Spleen (tissue), 11 donors: ENCODE data around the gene CACNA1D. TPM values are rescaled to one million over a fixed set of nuclear protein-coding genes. Genes with fewer than 3 reads are reported as not detected.

Experiments
- DNase-seq: peaks from one replicate; pipeline ENCODE4 v3.0.0-alpha.2; 2020
- H3K27ac ChIP-seq, 8 donors: fragments of 200-600 bp; sonication (generic) in 7 of 8; 1 replicate in 4 of 8; 2 replicates in 4 of 8; pipeline versions ENCODE4 v1.5.0 to v1.8.0; 2016 to 2021; ENCODE audit warnings: inconsistent platforms in 4 of 8, mild to moderate bottlenecking in 4 of 8, moderate library complexity in 1 of 8
- H3K27me3 ChIP-seq, 7 donors: fragments of 200-600 bp; sonication (generic) in 6 of 7; replicated peaks in 1 of 7; 1 replicate in 4 of 7; 2 replicates in 3 of 7; pipeline versions ENCODE4 v1.5.0 to v1.8.0; 2016 to 2021; ENCODE audit warnings: inconsistent platforms in 3 of 7, mild to moderate bottlenecking in 1 of 7
- H3K36me3 ChIP-seq, 6 donors: fragments of 200-600 bp; sonication (generic) in 5 of 6; 1 replicate in 4 of 6; 2 replicates in 2 of 6; pipeline versions ENCODE4 v1.5.0 to v1.8.0; 2016 to 2021; ENCODE audit warnings: inconsistent platforms in 2 of 6
- H3K4me1 ChIP-seq, 6 donors: fragments of 200-600 bp; sonication (generic) in 5 of 6; 1 replicate in 3 of 6; 2 replicates in 3 of 6; pipeline versions ENCODE4 v1.5.0 to v1.8.0; 2016 to 2021; ENCODE audit warnings: inconsistent platforms in 3 of 6
- H3K4me3 ChIP-seq, 8 donors: fragments of 200-600 bp; sonication (generic) in 7 of 8; 1 replicate in 4 of 8; 2 replicates in 4 of 8; pipeline versions ENCODE4 v1.5.0 to v1.8.0; 2016 to 2021; ENCODE audit warnings: inconsistent platforms in 4 of 8, mild to moderate bottlenecking in 4 of 8, moderate library complexity in 2 of 8
- H3K9me3 ChIP-seq, 8 donors: fragments of 200-600 bp; sonication (generic) in 7 of 8; 1 replicate in 4 of 8; 2 replicates in 4 of 8; pipeline versions ENCODE4 v1.5.0 to v1.8.0; 2016 to 2021; ENCODE audit warnings: inconsistent platforms in 4 of 8
- POLR2A ChIP-seq, 3 donors: fragments of 450-650 bp; IDR thresholded peaks; one replicate each; pipeline ENCODE4 v1.5.1; 2017; ENCODE audit warnings: antibody characterized with exemption in 3 of 3, mild to moderate bottlenecking in 1 of 3
- POLR2AphosphoS5 ChIP-seq, 3 donors: sonication (generic); formaldehyde crosslinking; IDR thresholded peaks; one replicate each; pipeline ENCODE4 v1.5.1; 2017; ENCODE audit warnings: antibody characterized with exemption in 3 of 3
- WGBS, 5 donors: extraction: QIAGEN DNeasy Blood & Tissue Kit in 3 of 5; methylation state at CpG; one replicate each; pipeline versions ENCODE4 v1.1.5 to v1.1.7; 2013 to 2018; 5-methylcytosine and 5-hydroxymethylcytosine counted together
- intact Hi-C: fragments of 100-400 bp; cut with DNase I; formaldehyde crosslinking; loops from one replicate; pipeline ENCODE4 v1.15.0; 2023; ENCODE audit warnings: low total_unique reads
- polyA plus RNA-seq, 3 donors: library from polyadenylated mRNA; stranded (reverse); fragments of 200-250 nt; gene quantifications; one replicate each; pipeline ENCODE4 v1.2.1, GENCODE V29; 2013
- total RNA-seq, 7 donors: library from RNA; depleted of rRNA in 3 of 7; stranded (reverse); fragments of >200 nt in 3 of 7; fragmentation: NEBNext Ultra II Directional in 4 of 7; extraction: Animal tissue kit (Norgen Biotek cat#: 25700) in 4 of 7; gene quantifications; one replicate each; pipeline versions ENCODE4 v1.1.0 to v1.2.1, GENCODE V29; 2016 to 2021
- TF ChIP-seq, protein P1 (sequence below), 11 experiments: fragments of 200-600 bp in 7 of 11; fragments of 450-650 bp in 4 of 11; sonication (generic) in 4 of 11; IDR thresholded peaks in 8 of 11; conservative IDR thresholded peaks in 3 of 11; 1 replicate in 7 of 11; 2 replicates in 4 of 11; pipeline versions ENCODE4 v1.4.0 to v1.8.0; 2016 to 2021; ENCODE audit warnings: antibody characterized with exemption in 11 of 11, inconsistent platforms in 4 of 11, mild to moderate bottlenecking in 1 of 11
- donor health status: healthy with polysubstance abuse.
- donor health status: DM: no; HTN: no; CAD: no; lungs with moderate emphysema.
- donor health status: DM: no; HTN: no; CAD: no.
- donor health status: Bipolar disorder and iron deficiency.
- donor health status: healthy.
- donor health status: DM: no; HTN: no; CAD: no.
- donor health status: DM: yes; HTN: yes; CAD: no.

Gene CACNA1D
- total and polyA plus RNA-seq, 10 donors: 0.55 to 89.3 (median 19.1) TPM

DNA sequence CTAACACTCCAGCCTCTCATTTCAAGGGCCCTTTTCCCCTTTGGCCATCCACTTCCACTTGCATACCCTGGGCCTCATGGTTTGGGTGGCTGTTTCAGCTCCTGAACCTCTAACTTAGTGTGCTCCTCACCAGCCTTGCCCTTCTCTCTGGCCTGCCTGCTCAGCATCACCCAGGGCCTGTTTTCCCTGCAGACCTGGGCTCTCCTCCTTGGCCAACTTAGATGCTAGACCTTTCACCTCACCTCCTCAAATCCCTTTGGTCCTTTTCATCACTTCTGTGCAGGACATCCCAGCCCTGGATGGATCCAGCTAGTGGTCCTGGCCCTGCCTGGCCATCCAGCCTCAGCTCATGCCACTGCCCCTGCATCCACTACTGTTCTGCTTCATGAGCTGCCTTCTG is 95.4 kb downstream of the CACNA1D start:
- intact Hi-C loops: no loop called here
- H3K4me3 ChIP-seq: no peak overlapping the region
- no peaks in the 10 kb centered on the region for H3K36me3 ChIP-seq
- no peaks in the 10 kb centered on the region for H3K27me3 ChIP-seq
- no peak for DNase-seq
- no peaks in the 10 kb centered on the region for H3K9me3 ChIP-seq
- TF ChIP-seq POLR2A (IDR thresholded peaks at IDR 0.05) (no peak), POLR2AphosphoS5 (IDR thresholded peaks at IDR 0.05) (no peak)
- TF ChIP-seq, protein P1, sequence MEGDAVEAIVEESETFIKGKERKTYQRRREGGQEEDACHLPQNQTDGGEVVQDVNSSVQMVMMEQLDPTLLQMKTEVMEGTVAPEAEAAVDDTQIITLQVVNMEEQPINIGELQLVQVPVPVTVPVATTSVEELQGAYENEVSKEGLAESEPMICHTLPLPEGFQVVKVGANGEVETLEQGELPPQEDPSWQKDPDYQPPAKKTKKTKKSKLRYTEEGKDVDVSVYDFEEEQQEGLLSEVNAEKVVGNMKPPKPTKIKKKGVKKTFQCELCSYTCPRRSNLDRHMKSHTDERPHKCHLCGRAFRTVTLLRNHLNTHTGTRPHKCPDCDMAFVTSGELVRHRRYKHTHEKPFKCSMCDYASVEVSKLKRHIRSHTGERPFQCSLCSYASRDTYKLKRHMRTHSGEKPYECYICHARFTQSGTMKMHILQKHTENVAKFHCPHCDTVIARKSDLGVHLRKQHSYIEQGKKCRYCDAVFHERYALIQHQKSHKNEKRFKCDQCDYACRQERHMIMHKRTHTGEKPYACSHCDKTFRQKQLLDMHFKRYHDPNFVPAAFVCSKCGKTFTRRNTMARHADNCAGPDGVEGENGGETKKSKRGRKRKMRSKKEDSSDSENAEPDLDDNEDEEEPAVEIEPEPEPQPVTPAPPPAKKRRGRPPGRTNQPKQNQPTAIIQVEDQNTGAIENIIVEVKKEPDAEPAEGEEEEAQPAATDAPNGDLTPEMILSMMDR (IDR thresholded peaks at IDR 0.05 in 8 of 11, conservative IDR thresholded peaks at IDR 0.05 in 3 of 11): no peak
- H3K4me1 ChIP-seq: peaks cover 0 to 10% (median 1%) of the 10 kb centered on the region in 6 donors
- H3K27ac ChIP-seq: no peak overlapping the region

GRCh38 chr3:53590606-53591005 is 96.2 kb downstream of the CACNA1D start:
- peaks cover 0 to 3% (median under 1%) of the 10 kb centered on the region in 6 donors for H3K4me1 ChIP-seq
- intact Hi-C loops: no loop called here
- 90 to 96% (median 95%) methylated on average over 5 to 8 of the region's 8 CpGs for WGBS, 5 donors
- no peaks in the 10 kb centered on the region for H3K9me3 ChIP-seq
- no peaks in the 10 kb centered on the region for H3K27me3 ChIP-seq
- no peak for DNase-seq
- TF ChIP-seq POLR2A (IDR thresholded peaks at IDR 0.05): no peak
- TF ChIP-seq, protein P1 (IDR thresholded peaks at IDR 0.05 in 8 of 11, conservative IDR thresholded peaks at IDR 0.05 in 3 of 11): no peak
- TF ChIP-seq POLR2AphosphoS5 (IDR thresholded peaks at IDR 0.05): no peak
- H3K4me3 ChIP-seq: no peak overlapping the region
- no peaks in the 10 kb centered on the region for H3K36me3 ChIP-seq
- H3K27ac ChIP-seq: no peak overlapping the region

DNA sequence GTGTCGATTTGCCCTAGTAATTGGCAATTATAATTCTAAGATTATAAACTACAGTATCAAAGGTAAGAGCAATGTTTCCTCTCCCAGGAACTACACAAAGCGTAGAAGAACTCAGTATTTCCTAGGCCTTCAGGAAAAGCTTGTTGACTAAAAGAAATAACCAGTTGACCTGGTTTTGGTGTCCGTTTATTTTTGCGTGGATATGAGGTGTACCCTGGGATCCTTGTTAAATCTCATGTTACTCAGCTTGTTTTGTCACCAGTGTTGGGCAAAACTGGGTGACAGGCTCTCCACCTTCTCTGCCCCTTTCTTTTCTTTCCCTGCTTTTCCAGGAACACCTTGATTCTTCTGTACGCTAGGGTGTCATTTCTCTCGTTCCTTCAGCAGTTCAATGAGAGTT is 97.2 kb downstream of the CACNA1D start:
- H3K9me3 ChIP-seq: no peaks in the 10 kb centered on the region
- intact Hi-C loops: no loop called here
- no peak overlapping the region for H3K27ac ChIP-seq
- WGBS, 5 donors: 90 to 95% (median 92%) methylated on average over 6 of the region's 6 CpGs
- H3K4me3 ChIP-seq: no peak overlapping the region
- TF ChIP-seq POLR2A (IDR thresholded peaks at IDR 0.05) (no peak), POLR2AphosphoS5 (IDR thresholded peaks at IDR 0.05) (no peak)
- TF ChIP-seq, protein P1 (IDR thresholded peaks at IDR 0.05 in 8 of 11, conservative IDR thresholded peaks at IDR 0.05 in 3 of 11): no peak
- H3K36me3 ChIP-seq: no peaks in the 10 kb centered on the region
- no peaks in the 10 kb centered on the region for H3K27me3 ChIP-seq
- H3K4me1 ChIP-seq: no peaks in the 10 kb centered on the region
- no peak for DNase-seq

DNA sequence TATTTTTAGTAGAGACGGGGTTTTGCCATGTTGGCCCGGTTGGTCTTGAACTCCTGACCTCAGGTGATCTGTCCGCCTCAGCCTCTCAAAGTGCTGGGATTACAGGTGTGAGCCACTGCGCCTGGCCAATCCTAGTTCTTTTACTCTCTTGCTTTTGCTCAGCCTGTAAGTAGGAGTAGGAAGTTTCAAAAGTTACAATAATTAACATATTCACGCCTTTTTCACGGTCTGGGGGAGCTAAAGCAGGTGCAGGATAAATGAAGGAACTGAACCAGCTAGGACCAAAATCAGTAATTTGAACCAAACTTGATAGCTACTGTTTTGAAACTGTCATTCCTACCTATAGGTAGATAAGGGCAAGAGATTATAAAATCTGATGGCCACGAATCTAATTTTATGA is 98.5 kb downstream of the CACNA1D start:
- TF ChIP-seq, protein P1 (IDR thresholded peaks at IDR 0.05 in 8 of 11, conservative IDR thresholded peaks at IDR 0.05 in 3 of 11): no peak
- TF ChIP-seq POLR2A (IDR thresholded peaks at IDR 0.05) (no peak), POLR2AphosphoS5 (IDR thresholded peaks at IDR 0.05) (no peak)
- Histone ChIP-seq H3K9me3 (no peaks in the 10 kb centered on the region), H3K27ac (no peak overlapping the region), H3K4me1 (peaks cover 0 to 10% (median 3%) of the 10 kb centered on the region in 6 donors), H3K27me3 (no peaks in the 10 kb centered on the region), H3K4me3 (no peak overlapping the region), H3K36me3 (no peaks in the 10 kb centered on the region)
- intact Hi-C loops: no loop called here
- DNase-seq: no peak
- 71 to 85% (median 78%) methylated on average over 7 of the region's 7 CpGs for WGBS, 5 donors
